Hepatocyte (in vitro differentiated cells): ENCODE measurements around the gene DPM1.

Experiments used
- CTCF ChIP-seq: fragments of 200-600 bp; sonication (generic); IDR thresholded peaks from 2 replicates; pipeline ENCODE4 v1.5.1; 2016; ENCODE audit warnings: antibody characterized with exemption, mild to moderate bottlenecking; ENCODE audit not compliant: poor library complexity
- EZH2 ChIP-seq: fragments of 200-600 bp; sonication (generic); IDR thresholded peaks from 2 replicates; pipeline ENCODE4 v1.6.1; 2016; ENCODE audit warnings: antibody characterized with exemption, mild to moderate bottlenecking, borderline replicate concordance
- EZH2phosphoT487 ChIP-seq: fragments of 200-600 bp; sonication (generic); IDR thresholded peaks from one replicate; pipeline ENCODE4 v1.6.1; 2018; ENCODE audit warnings: antibody characterized with exemption, mild to moderate bottlenecking, low read depth, moderate library complexity; ENCODE audit not compliant: unreplicated experiment, severe bottlenecking

GRCh38 chr20:50903353-50904051 is 54.8 kb downstream of the DPM1 start:
- TF ChIP-seq EZH2 (no peak), CTCF (no peak), EZH2phosphoT487 (no peak)
